Endothelial cell of umbilical vein (primary cell): Measurements from ENCODE around the gene ATP6V0D1. TPM values are rescaled to one million over a fixed set of nuclear protein-coding genes. Genes with fewer than 3 reads are reported as not detected.
A peak's percentile ranks its signal among the peaks of the same experiment; 100 is the strongest.

ENCODE experiments used
- BruUV-seq: library from RNA; stranded (reverse); fragments of 400-500 nt; replicated peaks from 2 replicates; lab custom pipeline; 2021; lab: Mats Ljungman, UMichigan
- CTCF ChIA-PET: fragments of 300-600, 350-600 bp; sonication (Branson Sonifier 250); formaldehyde crosslinking; loops from one replicate; lab custom pipeline; 2021; ENCODE audit warnings: antibody characterized with exemption, inconsistent platforms; lab: Charles Lee
- POLR2A ChIA-PET: fragments of 300-600, 350-600 bp; sonication (Branson Sonifier 250); formaldehyde crosslinking; loops from one replicate; lab custom pipeline; 2021; ENCODE audit warnings: antibody characterized with exemption, inconsistent platforms; lab: Charles Lee
- DNase-seq: peaks from one replicate; pipeline ENCODE4 v3.0.0-alpha.2; 2011; ENCODE audit warnings: low read depth, low spot score
- FAIRE-seq: peaks from 2 replicates; lab custom pipeline; 2011; peaks lifted over from hg19 to GRCh38; lab: Jason Lieb, UNC
- H2AFZ ChIP-seq: 2 replicates; pipeline ENCODE4 v1.6.0; 2012; ENCODE audit warnings: low read depth, low read length, control low read depth, inconsistent platforms
- H3K27ac ChIP-seq: 2 replicates; pipeline ENCODE4 v1.5.1; 2011; ENCODE audit warnings: low read depth, mild to moderate bottlenecking, control low read depth, low read length, moderate library complexity; ENCODE audit not compliant: insufficient read depth
- H3K27me3 ChIP-seq, 2 experiments: 2 replicates each; pipeline versions ENCODE4 v1.6.0 to v1.6.1; 2011; ENCODE audit warnings: low read length in 2 of 2, mixed read lengths in 1 of 2; ENCODE audit not compliant: control insufficient read depth in 2 of 2, insufficient read depth in 2 of 2
- H3K36me3 ChIP-seq, 2 experiments: 2 replicates in 1 of 2; 3 replicates in 1 of 2; pipeline ENCODE4 v1.5.1; 2011; ENCODE audit warnings: low read length in 2 of 2, mild to moderate bottlenecking in 1 of 2, moderate library complexity in 1 of 2; ENCODE audit not compliant: control insufficient read depth in 2 of 2, insufficient read depth in 2 of 2; ENCODE audit errors: extremely low read depth in 1 of 2
- H3K4me1 ChIP-seq: 3 replicates; pipeline ENCODE4 v1.5.1; 2011; ENCODE audit warnings: mild to moderate bottlenecking, low read length; ENCODE audit not compliant: control insufficient read depth, insufficient read depth; ENCODE audit errors: extremely low read depth
- H3K4me2 ChIP-seq: 2 replicates; pipeline ENCODE4 v1.6.1; 2011; ENCODE audit warnings: low read length, control low read depth, mixed read lengths; ENCODE audit not compliant: insufficient read depth
- H3K4me3 ChIP-seq, 3 experiments: fragments of 200-600 bp in 1 of 3; sonication (generic), shearing (Covaris generic) in 1 of 3; replicated peaks in 1 of 3; 2 replicates each; pipeline ENCODE4 v1.5.1; 2011 to 2016; ENCODE audit warnings: control low read depth in 3 of 3, low read length in 3 of 3, mild to moderate bottlenecking in 2 of 3, inconsistent platforms in 1 of 3, low read depth in 1 of 3, moderate library complexity in 1 of 3; ENCODE audit not compliant: insufficient read depth in 1 of 3
- H3K79me2 ChIP-seq: 2 replicates; pipeline ENCODE4 v1.6.0; 2012; ENCODE audit warnings: low read length, inconsistent platforms; ENCODE audit not compliant: control insufficient read depth, insufficient read depth
- H3K9ac ChIP-seq: replicated peaks from 2 replicates; pipeline ENCODE3; 2011; ENCODE audit warnings: low read length, control low read depth; ENCODE audit not compliant: insufficient read depth; ENCODE audit errors: extremely low read depth
- H3K9me1 ChIP-seq: replicated peaks from 3 replicates; pipeline ENCODE4 v1.6.0; 2011; ENCODE audit warnings: mild to moderate bottlenecking, low read length; ENCODE audit not compliant: control insufficient read depth, insufficient read depth; ENCODE audit errors: extremely low read depth
- H3K9me3 ChIP-seq: replicated peaks from 2 replicates; pipeline ENCODE4 v1.5.1; 2012; ENCODE audit warnings: low read length, inconsistent platforms; ENCODE audit not compliant: control insufficient read depth, insufficient read depth
- H4K20me1 ChIP-seq: replicated peaks from 2 replicates; pipeline ENCODE3; 2011; ENCODE audit warnings: mild to moderate bottlenecking, low read length; ENCODE audit not compliant: control insufficient read depth, insufficient read depth; ENCODE audit errors: extremely low read depth
- EZH2 ChIP-seq: IDR thresholded peaks from 2 replicates; pipeline ENCODE4 v1.6.1; 2012; ENCODE audit warnings: borderline replicate concordance, low read depth, mild to moderate bottlenecking, moderate library complexity, low read length, inconsistent platforms; ENCODE audit not compliant: severe bottlenecking
- MYC ChIP-seq: IDR thresholded peaks from one replicate; pipeline ENCODE4 v1.6.1; 2011; ENCODE audit warnings: mild to moderate bottlenecking, low read depth, low read length
- dilution Hi-C: fragments of 300-500 bp; cut with MboI; formaldehyde crosslinking; loops from one replicate; pipeline ENCODE4 v1.15.0; 2019; ENCODE audit warnings: low sequenced_read_pairs; ENCODE audit not compliant: extremely low pct_ligation_motif_present
- intact Hi-C: fragments of 100-400 bp; cut with micrococcal nuclease; formaldehyde crosslinking; loops from one replicate; pipeline ENCODE4 v1.10.0; 2022
- polyA plus RNA-seq, 4 experiments: library from polyadenylated mRNA; depleted of rRNA in 3 of 4; stranded (reverse) in 3 of 4; unstranded in 1 of 4; fragments of >200 nt; gene quantifications; 2 replicates each; pipeline versions ENCODE4 v1.2.1 to v1.2.3, GENCODE V29; 2011 to 2012; ENCODE audit warnings: missing spikeins in 1 of 4
- total RNA-seq: library from RNA; stranded (reverse); gene quantifications from 2 replicates; pipeline ENCODE4 v1.2.3, GENCODE V29; 2021
- TF ChIP-seq, protein P1 (sequence below), 2 donors: IDR thresholded peaks; 1 replicate in 1 of 2; 2 replicates in 1 of 2; pipeline ENCODE4 v1.5.1; 2011; ENCODE audit warnings: low read length in 2 of 2, mild to moderate bottlenecking in 2 of 2, moderate library complexity in 2 of 2, control low read depth in 1 of 2, inconsistent platforms in 1 of 2, low read depth in 1 of 2; ENCODE audit not compliant: insufficient read depth in 1 of 2; ENCODE audit errors: extremely low read depth in 1 of 2

Gene ATP6V0D1
- total and polyA plus RNA-seq, 2 donors (not counting 3 experiments of a cell fraction or from before 2014, with no cell fraction given), result 82.8 to 232 TPM

DNA sequence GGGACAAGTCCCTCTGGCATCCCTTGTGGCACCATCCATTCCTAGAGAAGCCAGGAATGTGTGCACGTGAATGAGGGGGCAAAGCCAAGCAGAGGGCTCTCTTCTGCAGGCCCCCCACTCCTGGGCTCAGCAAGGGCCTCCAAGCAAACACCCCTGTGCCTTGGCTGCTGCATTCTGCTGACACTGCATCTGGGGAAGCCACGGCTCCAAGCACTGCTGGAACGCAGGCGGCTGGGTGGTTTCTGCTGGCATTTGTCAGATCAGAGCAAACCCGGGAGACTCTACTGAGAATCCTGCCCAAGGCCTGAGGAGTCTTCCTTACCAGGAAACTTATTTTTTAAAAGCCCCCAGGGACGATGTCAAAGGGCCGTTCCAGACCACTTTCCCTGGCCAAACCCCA is 23.3 kb downstream of the ATP6V0D1 start:
- no peaks in the 10 kb centered on the region for H3K9me3 ChIP-seq
- no peak overlapping the region for H3K4me2 ChIP-seq
- FAIRE-seq, result no peak
- no peaks in the 10 kb centered on the region for H3K79me2 ChIP-seq
- no peaks in the 10 kb centered on the region for H3K27me3 ChIP-seq
- H3K9ac ChIP-seq, result no peak overlapping the region
- H3K9me1 ChIP-seq, result no peaks in the 10 kb centered on the region
- no TSS peak for BruUV-seq
- H3K27ac ChIP-seq, result no peak overlapping the region
- intact Hi-C loops (no loop called here), dilution Hi-C loops (no loop called here)
- H2AFZ ChIP-seq, result no peak overlapping the region
- peaks cover 13% of the 10 kb centered on the region for H3K4me1 ChIP-seq
- H3K4me3 ChIP-seq, result no peak overlapping the region
- ChIA-PET POLR2A (no interaction called here), CTCF (interaction anchor here (1.7 to 12.4 kb wide), 3 partner anchors 8 to 32 kb away, joined by 5 to 201 read pairs (median 16); no protein-coding TSS in a partner anchor)
- TF ChIP-seq EZH2 (no peak), MYC (no peak)
- peaks cover 0 to 17% of the 10 kb centered on the region in 2 experiments for H3K36me3 ChIP-seq
- no peaks in the 10 kb centered on the region for H4K20me1 ChIP-seq
- DNase-seq, result no peak

DNA sequence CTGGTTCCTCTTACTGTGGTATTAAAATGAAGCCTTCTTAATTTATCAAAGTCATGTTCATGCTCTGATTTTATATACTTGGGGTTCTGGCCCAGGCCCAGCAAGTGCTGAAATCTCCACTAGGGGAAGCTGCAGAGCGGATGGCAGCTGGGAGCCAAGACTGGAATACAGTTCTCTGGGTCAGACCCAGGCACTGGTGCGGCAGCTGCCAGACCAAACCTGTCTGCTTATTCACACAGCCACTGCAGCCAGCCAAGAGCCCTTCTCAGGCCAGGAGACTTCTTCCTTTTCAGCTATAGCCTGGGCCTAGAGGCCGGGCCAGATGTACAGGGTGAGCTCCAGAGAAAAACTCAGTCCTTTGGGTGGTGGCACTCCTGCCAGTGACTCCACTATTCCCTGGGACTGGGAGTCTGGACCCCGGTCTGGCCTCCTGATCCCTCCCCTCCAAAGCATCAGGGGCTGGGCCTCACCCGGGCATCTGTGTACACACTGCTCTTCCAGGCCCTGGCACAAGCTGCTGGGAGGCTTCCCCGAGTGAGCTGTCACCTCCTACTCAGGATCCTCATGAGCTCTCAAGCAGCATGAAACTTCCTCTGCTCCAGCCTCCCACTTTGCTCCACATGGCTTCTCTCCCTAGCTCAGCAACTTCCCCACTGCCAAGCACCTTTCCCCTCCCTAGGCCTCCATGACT is 24.4 kb downstream of the ATP6V0D1 start:
- no peak overlapping the region for H3K27ac ChIP-seq
- H3K36me3 ChIP-seq, result peaks cover 0 to 27% of the 10 kb centered on the region in 2 experiments
- no peak for DNase-seq
- no peak overlapping the region for H3K4me3 ChIP-seq
- intact Hi-C loops (no loop called here), dilution Hi-C loops (no loop called here)
- no peaks in the 10 kb centered on the region for H3K27me3 ChIP-seq
- no peak overlapping the region for H2AFZ ChIP-seq
- H3K4me1 ChIP-seq, result peaks cover 13% of the 10 kb centered on the region
- H3K9ac ChIP-seq, result no peak overlapping the region
- no peak overlapping the region for H3K4me2 ChIP-seq
- POLR2A ChIA-PET, result interaction anchor here (0.6 to 0.7 kb wide), 3 partner anchors 8 to 86 kb away, joined by 3 to 8 read pairs (median 4); no protein-coding TSS in a partner anchor
- H3K9me3 ChIP-seq, result no peaks in the 10 kb centered on the region
- no TSS peak for BruUV-seq
- no peaks in the 10 kb centered on the region for H3K9me1 ChIP-seq
- TF ChIP-seq EZH2, result no peak
- TF ChIP-seq, protein P1, sequence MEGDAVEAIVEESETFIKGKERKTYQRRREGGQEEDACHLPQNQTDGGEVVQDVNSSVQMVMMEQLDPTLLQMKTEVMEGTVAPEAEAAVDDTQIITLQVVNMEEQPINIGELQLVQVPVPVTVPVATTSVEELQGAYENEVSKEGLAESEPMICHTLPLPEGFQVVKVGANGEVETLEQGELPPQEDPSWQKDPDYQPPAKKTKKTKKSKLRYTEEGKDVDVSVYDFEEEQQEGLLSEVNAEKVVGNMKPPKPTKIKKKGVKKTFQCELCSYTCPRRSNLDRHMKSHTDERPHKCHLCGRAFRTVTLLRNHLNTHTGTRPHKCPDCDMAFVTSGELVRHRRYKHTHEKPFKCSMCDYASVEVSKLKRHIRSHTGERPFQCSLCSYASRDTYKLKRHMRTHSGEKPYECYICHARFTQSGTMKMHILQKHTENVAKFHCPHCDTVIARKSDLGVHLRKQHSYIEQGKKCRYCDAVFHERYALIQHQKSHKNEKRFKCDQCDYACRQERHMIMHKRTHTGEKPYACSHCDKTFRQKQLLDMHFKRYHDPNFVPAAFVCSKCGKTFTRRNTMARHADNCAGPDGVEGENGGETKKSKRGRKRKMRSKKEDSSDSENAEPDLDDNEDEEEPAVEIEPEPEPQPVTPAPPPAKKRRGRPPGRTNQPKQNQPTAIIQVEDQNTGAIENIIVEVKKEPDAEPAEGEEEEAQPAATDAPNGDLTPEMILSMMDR (IDR thresholded peaks at IDR 0.05; ENCODE audit: extremely low read depth in 1 of 2, insufficient read depth in 1 of 2, low read depth in 1 of 2, low read length in 2 of 2), result peak; percentile 17 to 34
- CTCF ChIA-PET, result interaction anchor here (1.0 to 1.7 kb wide), 9 partner anchors 9 to 83 kb away, joined by 3 to 11 read pairs (median 4); no protein-coding TSS in a partner anchor
- H4K20me1 ChIP-seq, result no peaks in the 10 kb centered on the region
- H3K79me2 ChIP-seq, result no peaks in the 10 kb centered on the region
- FAIRE-seq, result peak; percentile 28
